SK-MEL-5 (cell line): Measurements from ENCODE around the gene TBC1D17. TPM values are rescaled to one million over a fixed set of nuclear protein-coding genes. Genes with fewer than 3 reads are reported as not detected.
A peak's percentile ranks its signal among the peaks of the same experiment; 100 is the strongest.

ENCODE experiments used
- DNase-seq: peaks from one replicate; pipeline ENCODE4 v3.0.0-alpha.2; 2016; ENCODE audit warnings: low read depth, low spot score
- in situ Hi-C: cut with HindIII; loops from 2 replicates; pipeline ENCODE4 v1.10.0; 2016; ENCODE audit warnings: low sequenced_read_pairs, high pct_unique_total_duplicates, low pct_unique_long_range_greater_than_20kb
- total RNA-seq: library from RNA; depleted of rRNA; stranded (reverse); fragments of >200 nt; shearing (Covaris generic); gene quantifications from 2 replicates; pipeline ENCODE4 v1.2.3, GENCODE V29; 2014

The TBC1D17 gene
- total RNA-seq, 1 experiment from 2014 or later: 3.5 TPM

DNA sequence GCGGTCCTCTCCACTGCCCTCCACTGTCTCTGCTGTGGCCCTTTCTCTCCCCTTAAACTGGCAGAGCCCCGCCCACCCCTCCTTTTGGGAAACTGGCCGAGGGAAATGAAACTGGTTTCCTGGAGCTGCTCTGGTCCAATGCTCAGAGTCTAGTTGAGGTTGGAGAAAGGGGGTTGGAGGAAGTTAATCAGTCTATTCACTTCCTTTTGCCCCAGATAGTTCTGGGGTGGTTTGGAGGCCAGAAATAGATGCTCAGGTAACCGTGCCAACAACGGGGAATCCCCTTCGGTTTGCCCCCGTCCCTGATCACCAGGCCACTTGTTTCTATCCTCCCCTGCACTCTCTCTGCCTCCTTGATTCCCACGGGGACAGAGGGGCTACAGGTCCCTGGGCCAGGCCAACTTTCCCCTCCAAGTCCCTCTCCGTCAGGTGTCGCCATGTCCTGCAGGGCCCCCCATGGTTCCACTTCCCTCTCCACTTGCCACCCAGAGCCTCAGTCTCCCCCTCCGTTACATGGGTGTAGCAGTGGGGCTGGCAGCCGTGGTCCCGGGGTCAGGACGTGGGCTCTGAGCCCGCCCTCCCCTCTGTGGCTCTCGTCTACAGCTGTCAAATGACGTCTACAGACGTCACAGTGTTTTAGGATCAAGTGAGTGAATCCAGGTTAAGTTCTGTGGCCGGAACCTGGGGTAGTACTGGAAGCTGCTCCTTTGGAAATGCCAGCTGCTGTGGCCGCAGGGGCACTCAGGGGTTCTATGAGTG lies 19.5 kb downstream of the TBC1D17 start, which contains the start of gene IL4I1:
Gene IL4I1 (minus strand): TSS at position 25 of the 759 bp plus-strand sequence. CDS start 727 bp downstream, outside the sequence.
- DNase-seq: no peak
- in situ Hi-C loops: no loop called here

DNA sequence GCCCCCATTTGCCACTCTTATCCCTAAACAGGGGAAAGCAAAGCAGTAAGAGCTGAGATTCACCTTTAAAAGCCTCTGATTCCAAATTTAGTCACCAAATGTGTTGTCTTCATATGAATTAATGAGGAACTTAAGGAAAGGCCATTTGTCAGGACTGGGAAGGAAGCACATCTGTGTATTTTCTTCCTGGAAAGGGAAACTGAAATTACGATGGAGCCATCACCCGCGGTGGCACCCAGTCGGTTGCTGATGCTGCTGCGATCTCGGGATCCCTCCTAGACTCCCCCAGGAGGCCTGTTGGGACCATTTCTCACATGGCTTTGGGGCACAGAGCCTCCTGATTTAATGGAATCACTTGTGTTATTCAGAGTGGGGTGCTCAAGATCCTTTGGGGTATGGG lies 26.6 kb downstream of the TBC1D17 start:
- DNase-seq: no peak
- in situ Hi-C loops: no loop called here

DNA sequence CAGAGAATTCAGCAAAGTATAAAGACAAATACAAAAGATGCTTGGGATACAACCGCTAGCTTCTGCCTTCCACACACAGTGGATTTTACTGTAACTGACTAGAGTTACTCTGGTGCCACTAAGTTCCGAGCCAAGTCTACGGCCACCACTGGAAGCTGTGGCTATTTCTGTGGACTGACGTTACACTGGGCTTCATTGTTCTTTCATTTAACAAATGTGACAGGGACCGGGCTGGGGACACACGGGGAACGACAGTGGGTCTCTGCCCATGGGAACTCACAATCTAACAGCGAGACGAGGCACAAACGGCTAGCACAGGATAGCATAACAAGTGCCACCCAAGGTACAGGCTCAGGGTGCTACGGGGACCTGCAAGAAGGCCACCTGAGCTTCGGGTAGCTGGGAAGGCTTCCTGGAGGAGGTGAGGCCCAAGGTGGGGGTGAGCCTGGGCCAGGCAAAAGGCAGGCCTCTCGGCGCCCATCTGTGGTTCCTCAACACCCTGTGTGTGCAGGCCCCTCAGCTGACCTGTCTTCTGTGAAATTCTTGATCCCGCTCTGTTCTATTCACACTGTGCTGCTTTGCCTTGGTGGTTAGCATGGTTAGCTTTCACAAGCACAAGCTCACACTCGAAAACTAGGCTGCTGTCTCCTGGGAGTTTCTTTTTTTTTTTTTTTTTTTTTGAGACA lies 29.5 kb downstream of the TBC1D17 start:
- in situ Hi-C loops: no loop called here
- DNase-seq: no peak

DNA sequence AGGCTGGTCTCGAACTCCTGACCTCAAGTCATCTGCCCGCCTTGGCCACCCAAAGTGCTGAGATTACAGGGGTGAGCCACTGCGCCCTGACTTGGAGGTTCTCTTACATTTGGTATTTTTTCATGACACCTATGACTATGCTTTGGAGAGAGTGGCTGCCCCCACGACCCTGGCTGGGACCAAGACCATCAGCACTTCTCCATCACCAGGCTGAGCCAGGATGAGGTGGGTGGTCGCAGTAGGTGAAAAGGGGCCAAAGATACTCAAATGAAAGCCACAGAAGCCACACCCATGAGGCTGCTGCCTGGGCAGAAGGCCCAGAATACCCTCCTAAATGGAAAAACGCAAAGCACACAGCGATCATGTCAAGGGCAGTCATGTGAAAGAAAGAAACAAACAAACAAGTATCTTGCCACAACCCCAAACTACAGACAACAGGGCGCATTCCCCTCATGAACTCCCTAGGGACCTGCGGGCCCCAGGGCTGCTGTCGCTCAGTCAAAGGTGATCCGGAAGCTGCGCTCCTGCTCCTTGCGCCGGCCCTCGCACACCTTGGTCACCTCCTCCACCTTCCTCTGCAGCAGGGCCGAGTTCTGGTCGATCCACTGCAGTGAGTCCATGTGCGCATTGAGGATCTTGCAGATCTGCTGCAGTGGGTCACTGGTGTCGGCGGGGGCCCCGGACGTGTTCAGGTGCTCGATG lies 30.4 kb downstream of the TBC1D17 start:
- in situ Hi-C loops: no loop called here
- no peak for DNase-seq

DNA sequence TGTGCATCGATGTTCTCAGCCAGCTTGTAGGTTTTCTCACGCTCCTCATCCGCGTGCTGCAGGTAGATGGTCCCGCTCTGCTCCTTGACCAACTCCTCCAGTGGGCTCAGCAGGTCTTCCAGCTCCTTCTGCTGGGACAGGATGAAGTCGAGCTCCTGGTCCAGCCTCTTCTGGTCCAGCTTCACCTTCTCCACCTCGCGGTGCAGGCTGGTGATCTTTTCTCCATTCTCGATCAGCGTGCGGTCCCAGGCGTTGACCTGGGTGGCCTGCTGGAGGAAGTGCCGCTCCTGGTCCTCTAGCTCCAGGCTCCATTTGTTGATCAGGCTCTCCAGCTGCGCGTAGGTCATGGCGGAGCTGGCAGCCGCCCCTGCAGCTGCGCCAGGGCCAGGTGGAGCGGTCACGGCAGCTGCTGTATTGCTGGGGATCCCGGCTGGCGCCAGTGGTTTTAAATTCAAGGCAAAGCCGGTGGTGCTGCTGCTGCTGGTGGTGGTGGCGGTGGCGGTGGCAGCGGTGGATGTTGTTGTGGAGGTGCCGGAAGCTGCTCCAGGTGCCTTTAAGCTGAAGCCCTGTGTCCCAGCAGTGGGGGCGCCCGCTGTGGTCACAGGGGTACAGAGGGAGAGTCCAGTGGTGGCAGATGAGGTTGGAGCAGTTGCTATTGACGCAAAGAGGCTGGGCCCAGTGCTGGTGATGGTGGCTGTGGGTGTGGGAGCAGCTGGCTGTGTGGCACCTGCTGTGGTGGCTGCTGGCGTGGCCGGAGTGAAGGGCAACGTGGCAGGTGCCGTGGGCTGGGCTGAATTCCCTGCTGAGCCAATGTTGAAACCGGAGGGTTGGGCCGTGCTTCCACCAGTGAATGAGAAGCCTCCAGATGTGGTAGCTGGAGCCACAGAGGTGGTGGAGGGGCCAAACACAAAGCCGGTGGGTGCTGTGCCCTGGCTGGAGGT lies 31.2 kb downstream of the TBC1D17 start:
- no peak for DNase-seq
- in situ Hi-C loops: no loop called here

DNA sequence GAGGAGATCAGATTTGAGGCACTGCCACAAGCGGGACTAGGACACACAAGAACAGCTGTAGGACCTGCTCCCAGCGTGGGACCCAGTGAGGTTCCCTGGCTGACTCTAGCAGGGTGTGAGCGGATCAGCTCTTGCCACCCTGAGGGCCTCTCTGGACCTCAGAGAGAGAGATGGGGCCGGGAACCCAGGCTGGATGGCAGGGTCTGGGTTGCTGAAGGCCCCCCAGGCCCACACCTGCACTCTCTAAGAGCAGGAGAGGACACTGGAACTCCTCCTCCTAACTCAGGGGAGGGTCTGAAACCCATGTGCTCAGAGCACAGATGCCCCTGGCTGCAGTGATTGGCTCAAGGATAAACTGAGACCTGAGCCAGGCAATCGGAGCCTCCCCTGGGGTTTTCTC lies 32.7 kb downstream of the TBC1D17 start:
- no peak for DNase-seq
- in situ Hi-C loops: no loop called here

DNA sequence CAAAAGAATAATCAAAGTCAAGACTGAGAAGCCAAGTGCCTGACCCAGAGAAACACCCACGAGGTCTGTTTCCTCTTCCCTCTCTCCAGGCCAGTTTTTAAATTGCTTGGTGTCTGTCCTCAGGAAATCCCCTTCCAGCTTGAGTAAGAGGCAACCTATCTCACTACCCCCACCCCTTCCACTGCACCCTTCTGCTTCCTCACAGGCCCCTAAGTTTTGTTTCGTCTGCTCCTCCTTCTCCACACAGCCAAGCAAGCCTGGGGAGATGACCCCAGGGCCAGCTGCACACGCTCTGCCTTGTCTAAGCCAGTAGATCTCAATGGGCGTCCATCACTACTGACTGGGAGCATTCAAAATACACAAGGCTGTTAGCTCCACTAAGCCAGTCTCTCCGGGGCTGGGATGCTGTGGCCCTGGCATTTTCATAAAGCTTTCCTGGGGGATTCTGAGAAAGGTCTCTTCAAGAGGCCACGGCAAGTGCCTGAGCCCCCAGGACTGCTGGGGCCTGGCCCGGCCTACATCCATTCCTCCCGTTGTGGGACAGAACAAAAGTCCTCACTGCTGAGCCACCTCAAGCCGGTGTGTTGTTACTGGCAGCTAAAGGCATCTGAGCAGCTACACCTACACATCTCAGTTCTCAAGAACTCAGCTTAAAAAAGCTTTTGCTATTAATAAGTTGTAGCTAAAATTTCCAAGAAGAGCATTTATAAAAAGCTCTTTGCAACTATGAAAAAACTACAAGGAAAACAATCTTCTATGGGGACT lies 34.1 kb downstream of the TBC1D17 start:
- DNase-seq: no peak
- in situ Hi-C loops: no loop called here

DNA sequence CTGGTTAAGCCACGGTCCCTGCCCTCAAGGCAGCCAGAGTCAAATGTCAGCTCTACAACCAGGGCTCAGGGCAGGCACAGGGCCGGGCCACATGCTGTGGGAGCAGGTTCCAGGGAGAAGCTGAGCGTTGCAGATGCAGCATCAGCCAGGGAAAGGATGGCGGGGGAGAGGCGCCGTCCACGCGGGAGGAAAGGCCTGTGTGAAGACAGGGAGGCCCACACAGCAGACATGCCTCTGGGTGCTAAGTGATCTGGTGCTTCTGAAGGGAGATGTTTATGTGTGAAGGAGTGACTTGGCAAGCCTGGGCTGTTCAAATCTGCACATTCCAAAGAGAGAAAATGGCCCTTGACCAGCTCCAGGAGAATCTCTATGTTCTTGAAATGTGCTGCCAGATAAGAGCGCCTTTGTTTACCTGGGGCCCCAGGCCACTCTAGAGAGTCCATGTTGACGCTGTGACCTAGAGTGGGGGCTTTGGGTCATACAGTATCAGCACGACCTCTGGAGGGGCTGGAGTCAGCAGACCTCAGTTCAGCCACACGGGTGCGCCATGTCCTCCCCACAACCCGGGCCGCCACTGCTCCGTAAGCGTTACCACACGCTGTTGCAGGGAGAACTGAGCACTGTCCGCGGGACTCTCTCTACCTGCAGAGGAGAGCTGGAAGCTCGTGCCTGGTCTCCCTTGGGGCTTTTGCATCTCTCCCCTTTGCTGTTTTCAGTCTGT lies 35.6 kb downstream of the TBC1D17 start:
- in situ Hi-C loops: no loop called here
- DNase-seq: no peak

DNA sequence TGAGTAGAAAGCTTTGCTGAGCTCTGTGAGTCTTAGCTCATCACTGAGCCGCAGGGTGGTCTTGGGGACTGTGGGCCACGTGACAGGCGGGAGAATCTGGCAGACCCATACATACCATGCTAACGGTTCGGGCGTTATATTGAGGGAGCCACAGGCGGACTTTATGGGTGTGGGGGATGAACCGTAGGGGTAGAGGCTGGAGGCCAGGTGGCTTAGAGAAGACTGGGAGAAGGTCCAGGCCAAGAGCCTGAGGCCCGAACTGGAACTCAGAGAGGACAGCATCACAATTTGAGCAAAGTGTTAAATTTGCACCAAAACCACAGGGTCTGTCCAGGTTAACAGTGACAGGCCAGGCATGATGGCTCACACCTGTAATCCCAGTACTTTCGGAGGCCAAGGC lies 36.2 kb downstream of the TBC1D17 start:
- no peak for DNase-seq
- in situ Hi-C loops: no loop called here

DNA sequence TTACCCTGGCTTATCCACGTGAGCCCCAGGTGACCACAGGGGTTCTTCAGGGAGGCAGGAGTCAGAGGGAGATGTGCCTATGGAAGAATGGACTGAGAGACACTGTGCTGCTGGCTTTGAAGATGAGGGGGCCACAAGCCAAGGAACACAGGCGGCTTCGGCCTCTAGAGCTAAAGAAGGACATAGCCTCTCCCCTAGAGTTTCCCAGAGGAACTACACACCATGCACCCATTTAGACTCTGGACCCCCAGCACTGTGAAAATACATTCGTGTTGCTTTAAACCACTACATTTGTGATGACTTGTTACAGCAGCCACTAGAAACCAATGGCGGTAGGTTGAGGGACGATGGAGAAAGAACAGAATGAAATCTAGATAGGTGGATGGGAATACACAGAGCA lies 37.8 kb downstream of the TBC1D17 start:
- in situ Hi-C loops: no loop called here
- DNase-seq: no peak

DNA sequence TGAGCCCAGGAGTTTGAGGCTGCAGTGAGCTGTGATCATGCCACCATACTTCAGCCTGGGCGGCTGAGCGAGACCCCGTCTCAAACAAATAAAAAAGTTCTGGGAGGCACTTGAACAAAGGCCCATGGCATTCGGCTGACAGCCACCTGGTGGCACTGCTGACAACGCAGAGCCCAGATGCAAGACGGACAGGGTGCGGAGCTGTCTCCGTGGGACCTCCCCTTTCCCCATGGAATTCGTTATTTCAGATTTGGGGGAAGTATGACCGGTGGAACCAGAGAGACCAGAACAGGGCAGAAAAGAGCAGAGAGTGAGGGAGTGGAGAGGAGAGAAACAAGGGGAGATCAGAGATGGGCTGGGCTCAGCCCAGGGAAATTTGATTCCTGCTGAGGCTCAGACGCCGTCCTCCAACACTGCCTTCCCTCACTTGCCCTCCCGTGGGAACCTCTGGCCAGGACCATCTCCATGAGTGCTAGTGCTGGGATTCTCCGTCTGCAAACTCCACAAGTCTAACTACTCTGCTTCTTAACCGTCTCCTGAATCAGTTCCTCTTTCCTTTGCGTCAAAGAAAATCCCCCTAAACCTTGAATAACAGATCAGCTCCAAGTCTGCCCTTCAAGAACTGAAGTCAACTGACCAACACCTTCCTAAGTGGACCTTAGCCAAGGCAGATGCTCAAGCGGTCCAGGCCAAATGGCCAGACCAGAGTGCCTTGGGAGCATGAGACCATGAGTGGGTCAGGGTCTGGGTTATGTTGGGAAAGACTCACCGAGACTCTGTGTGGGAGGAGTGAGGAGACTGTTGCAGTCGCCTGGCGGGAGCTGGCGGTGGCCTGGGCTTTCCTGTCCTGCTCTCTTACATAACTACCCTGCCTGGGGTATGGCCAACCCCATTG lies 39.6 kb downstream of the TBC1D17 start:
- peak; percentile 23 for DNase-seq
- in situ Hi-C loops: no loop called here

DNA sequence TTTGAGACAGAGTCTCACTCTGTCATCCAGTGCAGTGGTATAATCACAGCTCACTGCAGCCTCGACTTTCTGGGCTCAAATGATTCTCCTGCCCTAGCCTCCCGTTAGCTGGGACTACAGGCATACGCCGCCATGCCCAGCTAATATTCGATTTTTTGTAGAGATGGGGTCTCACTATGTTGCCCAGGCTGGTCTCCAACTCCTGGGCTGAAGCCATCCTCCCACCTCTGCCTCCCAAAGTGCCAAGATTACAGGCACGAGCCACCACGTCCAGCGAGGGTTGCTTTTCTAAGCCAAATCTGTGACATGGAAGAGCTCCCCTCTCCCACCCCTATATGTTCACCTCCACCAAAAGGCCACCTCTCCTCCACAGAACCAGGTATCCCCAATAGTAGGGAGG lies 40.6 kb downstream of the TBC1D17 start:
- DNase-seq: no peak
- in situ Hi-C loops: no loop called here

DNA sequence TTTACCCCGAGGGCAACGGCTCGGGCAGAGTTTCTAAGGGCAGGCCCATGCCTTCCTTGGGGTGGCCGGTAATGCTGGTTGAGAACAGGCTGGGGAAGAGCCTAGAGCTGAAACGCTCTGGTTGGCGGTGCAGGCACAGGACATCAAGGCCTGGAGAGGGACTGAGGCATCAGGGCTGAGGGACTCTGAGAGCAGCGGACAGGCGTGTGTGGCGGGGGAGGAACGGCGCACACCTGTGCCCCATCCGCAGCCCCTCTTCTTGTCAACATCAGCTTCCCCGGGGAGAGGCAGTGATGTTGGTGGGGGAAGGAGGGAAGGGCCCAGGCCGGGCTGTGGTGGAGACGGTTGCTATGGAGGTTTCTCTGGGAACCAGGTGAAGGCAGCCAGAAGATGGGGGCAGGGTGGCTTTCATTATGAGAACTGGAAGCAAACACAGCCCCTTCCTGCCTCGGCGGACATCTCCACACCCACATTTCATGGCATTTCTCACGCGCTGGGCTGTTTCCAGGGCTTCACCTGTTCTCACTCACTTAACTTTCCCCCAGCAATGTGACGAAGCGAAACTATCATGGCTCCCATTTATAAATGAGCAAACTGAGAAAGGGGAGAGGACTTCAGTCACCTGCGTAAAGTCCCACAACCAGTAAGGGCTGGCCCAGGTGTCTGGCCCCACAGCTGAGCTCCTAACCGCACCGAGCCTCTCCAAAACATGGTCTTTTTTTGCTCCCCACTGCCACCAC lies 43.3 kb downstream of the TBC1D17 start:
- DNase-seq: no peak
- in situ Hi-C loops: no loop called here

DNA sequence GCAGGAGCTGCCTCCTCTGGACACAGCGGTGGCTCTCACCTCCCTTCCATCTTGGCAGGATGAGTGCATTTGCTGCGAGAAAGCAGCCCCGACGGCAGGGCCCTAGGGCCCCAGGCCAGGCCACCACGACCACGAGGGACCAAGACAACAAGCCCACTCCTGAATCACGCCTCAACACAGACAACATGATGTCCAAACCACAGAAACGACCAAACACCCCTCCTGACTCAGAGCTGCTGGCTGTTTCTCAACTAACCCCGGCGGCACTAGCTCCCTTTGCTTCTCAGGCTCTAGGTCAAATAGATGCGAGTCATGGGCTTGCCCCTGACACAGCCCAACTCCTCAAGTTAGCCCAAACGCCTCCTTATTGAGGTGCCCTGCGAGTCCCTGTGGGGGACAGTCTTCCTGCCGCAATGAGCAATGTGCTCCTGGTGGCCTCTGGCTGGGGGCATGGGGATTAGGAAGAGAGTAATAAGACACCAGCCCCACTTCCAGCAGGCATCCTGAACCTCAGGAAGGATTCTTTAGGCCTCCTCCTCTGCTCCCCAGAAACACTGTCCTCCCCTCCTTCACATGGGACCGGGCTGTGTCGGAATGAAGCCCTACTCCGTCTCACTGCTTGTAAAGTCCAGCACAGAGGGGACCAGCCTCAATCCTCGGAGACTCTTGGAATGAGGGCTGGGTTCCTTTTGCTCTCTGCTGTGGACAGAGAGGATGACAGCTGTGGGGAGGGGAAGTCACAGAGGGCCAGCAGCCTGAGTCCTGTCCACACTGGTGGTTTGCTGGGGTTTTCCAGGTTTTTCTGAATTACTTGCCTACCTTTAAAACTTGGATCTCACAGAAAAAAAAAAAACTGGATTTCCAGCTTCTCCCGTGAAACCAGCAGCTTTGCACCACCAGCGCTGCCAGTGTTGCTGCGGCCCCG lies 44.6 kb downstream of the TBC1D17 start:
- no peak for DNase-seq
- in situ Hi-C loops: no loop called here
